Fibroblast of mammary gland (primary cell): ENCODE results near the gene EME1.
"Not testable (repeated sequence)": the region's sequence is repeated elsewhere in the genome, so short reads cannot be mapped to it uniquely, and the experiment has no call there.

Experiments
- DNase-seq: peaks from one replicate; pipeline ENCODE4 v3.0.0-alpha.2; 2010; ENCODE audit warnings: low read depth
- H3K4me3 ChIP-seq: 2 replicates; pipeline ENCODE4 v1.5.1; 2011; ENCODE audit warnings: low read depth, mild to moderate bottlenecking, low read length, moderate library complexity; ENCODE audit not compliant: control insufficient read depth
- CTCF ChIP-seq: conservative IDR thresholded peaks from 2 replicates; pipeline ENCODE4 v1.5.1; 2011; ENCODE audit warnings: low read depth, low read length, inconsistent platforms; ENCODE audit not compliant: control insufficient read depth, insufficient read depth

Gene EME1

DNA sequence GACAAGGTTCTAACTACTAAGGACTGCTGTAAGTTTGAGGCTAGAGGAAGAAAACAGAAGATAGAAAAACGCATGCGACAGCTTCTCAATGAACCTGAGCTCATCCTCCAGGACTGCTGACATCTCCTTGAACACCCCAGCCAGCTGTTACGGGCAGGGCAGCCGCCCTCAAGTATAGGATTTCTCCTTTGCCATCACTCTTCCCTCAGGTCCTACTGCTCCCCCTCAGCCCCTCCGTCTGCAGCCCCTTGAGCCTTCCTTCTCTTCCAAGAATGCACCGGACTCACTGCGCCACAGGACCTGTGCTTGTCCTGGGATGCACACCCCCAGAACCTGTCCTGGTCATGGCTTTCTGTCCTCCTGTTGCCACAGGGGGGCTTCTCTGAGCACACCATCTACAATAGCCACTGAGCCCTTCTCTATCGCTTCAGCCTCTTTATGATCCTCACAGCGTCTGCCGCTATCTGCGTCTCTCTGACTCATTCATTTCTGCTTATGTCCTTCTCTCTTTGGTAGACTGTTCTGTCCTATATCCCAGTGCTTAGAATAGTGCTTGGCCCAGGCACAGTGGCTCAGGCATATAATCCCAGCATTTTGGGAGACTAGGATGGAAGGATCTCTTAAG lies 42.8 kb upstream of the EME1 start:
- no peak for TF ChIP-seq CTCF
- no peak overlapping the region for H3K4me3 ChIP-seq

GRCh38 chr17:50331085-50331791 lies 41.8 kb upstream of the EME1 start:
- TF ChIP-seq CTCF, result no peak
- DNase-seq, result peak; percentile 99
- H3K4me3 ChIP-seq, result no peak overlapping the region

More for the DNA sequence above, 42.8 kb upstream of the EME1 start:
- no peak for DNase-seq

GRCh38 chr17:50332196-50332595 lies 40.8 kb upstream of the EME1 start:
- no peak for DNase-seq
- TF ChIP-seq CTCF, result no peak
- H3K4me3 ChIP-seq, result no peak overlapping the region

DNA sequence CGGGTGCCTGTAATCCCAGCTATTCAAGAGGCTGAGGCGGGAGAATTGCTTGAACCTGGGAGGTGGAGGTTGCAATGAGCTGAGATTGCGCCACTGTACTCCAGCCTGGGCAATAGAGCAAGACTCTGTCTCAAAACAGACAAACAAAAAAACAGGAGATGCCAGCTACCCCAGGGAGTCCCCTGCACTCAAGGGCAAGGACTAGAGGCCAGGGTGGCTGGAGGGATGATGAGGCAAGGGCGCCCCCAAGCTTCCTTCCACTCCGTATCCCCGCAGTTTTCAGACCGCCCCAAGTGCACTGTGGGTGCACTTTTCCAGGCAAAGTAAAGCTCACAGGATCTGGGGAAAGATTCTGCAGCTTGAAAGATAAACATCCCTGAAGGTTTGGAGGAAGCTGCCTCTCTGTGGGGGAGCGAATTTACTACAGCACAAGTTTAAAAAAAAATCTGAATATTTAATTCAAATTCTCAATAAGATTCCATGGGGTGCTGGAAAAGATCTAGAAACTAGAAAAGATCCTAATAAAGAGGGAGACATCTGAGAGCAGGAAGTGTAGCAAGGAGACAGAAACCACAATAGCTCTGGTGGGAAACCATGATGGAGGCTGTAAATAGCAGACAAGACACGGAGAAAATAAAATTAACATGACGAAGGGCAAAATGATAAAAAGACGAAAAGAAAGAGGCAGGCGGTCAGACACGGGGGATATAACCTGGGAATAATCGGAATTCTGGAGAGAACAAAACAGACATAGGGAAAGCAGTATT lies 39.6 kb upstream of the EME1 start:
- DNase-seq, H3K4me3 ChIP-seq: not testable (repeated sequence)

DNA sequence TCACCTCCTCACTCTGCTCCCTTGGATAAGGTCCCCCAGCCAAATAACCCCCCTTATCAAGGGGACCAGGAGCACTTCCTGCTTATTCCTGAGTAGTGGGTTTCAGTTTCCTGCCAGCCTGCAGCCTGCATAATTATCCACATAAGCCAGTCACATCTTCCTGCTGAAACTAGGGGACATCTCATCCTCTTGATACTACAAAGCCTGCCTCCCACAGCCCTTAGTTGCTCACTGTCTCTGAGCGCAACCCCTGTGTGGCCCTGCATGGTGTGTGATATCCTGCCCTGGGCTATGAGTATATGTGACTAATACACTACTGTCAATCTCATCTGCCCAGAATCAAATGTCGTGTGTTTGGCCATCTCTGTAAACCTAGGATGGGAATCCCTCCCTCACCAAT lies 35.1 kb upstream of the EME1 start:
- DNase-seq, result no peak
- no peak for TF ChIP-seq CTCF
- H3K4me3 ChIP-seq, result no peak overlapping the region

GRCh38 chr17:50338645-50339044 lies 34.4 kb upstream of the EME1 start:
- no peak for TF ChIP-seq CTCF
- H3K4me3 ChIP-seq, result no peak overlapping the region
- DNase-seq, result no peak

DNA sequence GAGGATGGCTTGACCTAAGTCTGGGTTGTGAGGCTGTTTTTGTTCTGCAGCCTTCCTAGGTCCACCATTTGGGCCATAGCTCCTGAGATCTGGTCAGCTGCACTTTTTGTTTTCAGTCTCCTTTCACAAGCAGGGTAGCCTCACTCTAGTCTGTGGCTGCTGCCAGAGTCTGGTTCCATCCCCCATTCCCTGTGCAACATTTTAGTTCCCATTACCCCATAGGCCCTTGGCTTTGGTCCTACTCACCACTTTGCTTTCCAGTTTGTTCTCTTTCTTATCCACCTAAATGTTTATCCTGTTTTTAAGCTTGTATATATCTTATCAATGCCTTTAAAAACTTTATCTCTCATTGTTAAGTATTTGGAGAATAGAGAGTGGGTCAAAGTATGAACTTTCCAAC lies 33.6 kb upstream of the EME1 start:
- DNase-seq, result no peak
- TF ChIP-seq CTCF, result no peak
- H3K4me3 ChIP-seq, result no peak overlapping the region
